ENCODE results near the gene PIEZO2. TPM values are rescaled to one million over a fixed set of nuclear protein-coding genes. Genes with fewer than 3 reads are reported as not detected.

The PIEZO2 gene
- total RNA-seq, 1 donor from 2014 or later, result 8.4 TPM

- no peak overlapping the region for H3K4me3 Mint-ChIP-seq (ENCODE audit: unreplicated experiment)
- H3K4me1 Mint-ChIP-seq (ENCODE audit: unreplicated experiment), result no peaks in the 10 kb centered on the region
- H3K27me3 Mint-ChIP-seq (ENCODE audit: unreplicated experiment), result no peaks in the 10 kb centered on the region
- TF ChIP-seq CTCF (IDR thresholded peaks at IDR 0.05; ENCODE audit: unreplicated experiment), result no peak
- DNase-seq (ENCODE audit: low spot score), result no peak
- no peaks in the 10 kb centered on the region for H3K9me3 Mint-ChIP-seq (ENCODE audit: unreplicated experiment)
- no peaks in the 10 kb centered on the region for H3K36me3 Mint-ChIP-seq (ENCODE audit: low read depth, unreplicated experiment)
- no peak overlapping the region for H3K27ac Mint-ChIP-seq (ENCODE audit: unreplicated experiment)
These were observed 175.7 kb downstream of the PIEZO2 start for GRCh38 chr18:10973567-10974203.

- H3K4me3 Mint-ChIP-seq (ENCODE audit: unreplicated experiment), result no peak overlapping the region
- no peak overlapping the region for H3K27ac Mint-ChIP-seq (ENCODE audit: unreplicated experiment)
- H3K9me3 Mint-ChIP-seq (ENCODE audit: unreplicated experiment), result no peaks in the 10 kb centered on the region
- no peaks in the 10 kb centered on the region for H3K4me1 Mint-ChIP-seq (ENCODE audit: unreplicated experiment)
- DNase-seq (ENCODE audit: low spot score), result no peak
- H3K27me3 Mint-ChIP-seq (ENCODE audit: unreplicated experiment), result no peaks in the 10 kb centered on the region
- H3K36me3 Mint-ChIP-seq (ENCODE audit: low read depth, unreplicated experiment), result no peaks in the 10 kb centered on the region
- TF ChIP-seq CTCF (IDR thresholded peaks at IDR 0.05; ENCODE audit: unreplicated experiment), result no peak
These were observed 177.7 kb downstream of the PIEZO2 start for GRCh38 chr18:10971717-10972116.

- no peaks in the 10 kb centered on the region for H3K4me1 Mint-ChIP-seq (ENCODE audit: unreplicated experiment)
- no peaks in the 10 kb centered on the region for H3K9me3 Mint-ChIP-seq (ENCODE audit: unreplicated experiment)
- no peak overlapping the region for H3K4me3 Mint-ChIP-seq (ENCODE audit: unreplicated experiment)
- TF ChIP-seq CTCF (IDR thresholded peaks at IDR 0.05; ENCODE audit: unreplicated experiment), result no peak
- no peaks in the 10 kb centered on the region for H3K36me3 Mint-ChIP-seq (ENCODE audit: low read depth, unreplicated experiment)
- DNase-seq (ENCODE audit: low spot score), result no peak
- H3K27ac Mint-ChIP-seq (ENCODE audit: unreplicated experiment), result no peak overlapping the region
- no peaks in the 10 kb centered on the region for H3K27me3 Mint-ChIP-seq (ENCODE audit: unreplicated experiment)
These were observed 184.2 kb downstream of the PIEZO2 start for GRCh38 chr18:10965119-10965518.

- Mint-ChIP-seq H3K9me3 (ENCODE audit: unreplicated experiment) (no peaks in the 10 kb centered on the region), H3K4me1 (ENCODE audit: unreplicated experiment) (no peaks in the 10 kb centered on the region), H3K36me3 (ENCODE audit: low read depth, unreplicated experiment) (no peaks in the 10 kb centered on the region), H3K27ac (ENCODE audit: unreplicated experiment) (peak overlapping the region; percentile 46), H3K27me3 (ENCODE audit: unreplicated experiment) (peaks cover 2% of the 10 kb centered on the region), H3K4me3 (ENCODE audit: unreplicated experiment) (no peak overlapping the region)
- no peak for TF ChIP-seq CTCF (IDR thresholded peaks at IDR 0.05; ENCODE audit: unreplicated experiment)
- DNase-seq (ENCODE audit: low spot score), result no peak
These were observed 195.7 kb downstream of the PIEZO2 start for GRCh38 chr18:10953672-10954071.

GRCh38 chr18:10951631-10952544, 197.5 kb downstream of the PIEZO2 start:
- no peaks in the 10 kb centered on the region for H3K4me1 Mint-ChIP-seq (ENCODE audit: unreplicated experiment)
- H3K9me3 Mint-ChIP-seq (ENCODE audit: unreplicated experiment), result no peaks in the 10 kb centered on the region
- no peaks in the 10 kb centered on the region for H3K36me3 Mint-ChIP-seq (ENCODE audit: low read depth, unreplicated experiment)
- DNase-seq (ENCODE audit: low spot score), result no peak
- H3K27me3 Mint-ChIP-seq (ENCODE audit: unreplicated experiment), result peaks cover 2% of the 10 kb centered on the region
- no peak overlapping the region for H3K4me3 Mint-ChIP-seq (ENCODE audit: unreplicated experiment)
- no peak for TF ChIP-seq CTCF (IDR thresholded peaks at IDR 0.05; ENCODE audit: unreplicated experiment)
- H3K27ac Mint-ChIP-seq (ENCODE audit: unreplicated experiment), result no peak overlapping the region

All from endothelial cell (in vitro differentiated cells).